Measurements from ENCODE around the gene RIN3. TPM values are rescaled to one million over a fixed set of nuclear protein-coding genes. Genes with fewer than 3 reads are reported as not detected.

RIN3 gene
- total and polyA plus RNA-seq, 10 donors, result 17.2 to 117 (median 75.7) TPM

DNA sequence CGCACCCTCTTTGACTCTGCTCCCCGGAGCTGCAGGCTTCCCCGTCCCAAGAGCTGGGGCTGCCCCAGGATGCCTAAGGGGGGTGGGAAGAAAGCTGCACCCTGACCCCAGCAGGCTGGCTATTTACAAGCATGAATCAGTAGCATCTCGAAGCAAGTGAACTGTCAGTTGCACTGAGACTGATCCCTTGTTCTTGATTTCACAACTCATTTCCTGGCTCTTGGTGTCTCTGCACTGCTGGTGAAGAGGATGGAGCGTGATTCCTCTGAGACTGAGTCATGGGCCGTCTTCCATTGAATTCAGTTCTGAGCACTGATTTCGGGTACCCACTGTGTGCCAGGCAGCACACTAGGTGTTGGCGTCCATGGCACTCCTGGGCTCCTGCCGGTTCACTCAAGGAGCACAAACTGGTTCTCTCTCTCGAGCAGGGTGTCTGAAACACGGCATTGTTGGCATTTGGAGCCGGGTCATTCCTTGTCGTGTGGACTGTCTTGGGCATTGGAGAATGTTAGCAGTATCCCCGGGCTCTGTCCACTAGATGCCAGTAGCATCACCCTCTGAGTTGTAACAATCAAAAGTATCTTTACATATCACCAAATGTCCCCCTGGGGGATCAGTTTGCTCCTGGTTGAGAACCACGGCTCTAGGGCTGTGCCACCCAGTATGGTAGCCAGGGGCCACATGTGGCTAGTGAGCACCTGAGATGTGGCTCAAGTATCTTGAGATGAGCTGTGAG is 86.9 kb downstream of the RIN3 start:
- 62 to 70% (median 70%) methylated on average over 11 to 15 of the region's 15 CpGs for WGBS, 5 donors

DNA sequence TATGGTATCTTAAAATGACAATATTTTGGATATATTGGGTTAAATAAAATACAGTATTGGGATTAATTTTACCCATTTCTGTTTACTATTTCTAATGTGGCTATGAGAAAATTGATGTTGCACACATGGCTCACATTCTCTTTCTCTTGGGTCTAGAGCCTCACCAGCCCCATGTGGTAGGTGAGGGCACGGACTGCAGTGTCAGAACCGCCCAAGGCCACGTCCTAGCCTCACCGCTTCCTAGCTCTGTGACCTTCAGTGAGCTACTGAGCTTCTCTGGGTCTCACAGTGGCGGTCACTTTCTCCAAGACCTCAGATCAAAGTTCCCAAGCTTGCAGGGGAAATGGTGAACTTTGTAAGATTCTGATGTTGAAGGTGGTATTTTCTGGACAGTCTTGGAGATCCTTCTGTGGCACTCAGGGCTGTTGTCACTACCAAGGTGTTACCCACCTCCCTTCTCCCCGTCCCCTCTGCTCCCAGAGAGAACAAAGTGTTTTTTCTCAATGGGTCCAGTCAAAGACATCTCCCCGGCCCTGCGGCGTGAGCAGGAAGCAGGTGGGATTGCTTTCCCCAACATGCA is 87.6 kb downstream of the RIN3 start:
- no peak for DNase-seq
- Histone ChIP-seq H3K27me3 (replicated peaks in 1 of 7) (no peaks in the 10 kb centered on the region), H3K4me1 (peaks cover 0 to 49% (median 17%) of the 10 kb centered on the region in 6 donors), H3K36me3 (peaks cover 0 to 60% (median 0%) of the 10 kb centered on the region in 6 donors), H3K9me3 (peaks cover 0 to 1% (median 0%) of the 10 kb centered on the region in 8 donors), H3K27ac (peak overlapping the region in 1 of 8 donors; percentile 60), H3K4me3 (no peak overlapping the region)
- 74 to 85% (median 80%) methylated on average over 9 of the region's 9 CpGs for WGBS, 5 donors
- no peak for TF ChIP-seq POLR2A (IDR thresholded peaks at IDR 0.05)
- TF ChIP-seq, protein P1, sequence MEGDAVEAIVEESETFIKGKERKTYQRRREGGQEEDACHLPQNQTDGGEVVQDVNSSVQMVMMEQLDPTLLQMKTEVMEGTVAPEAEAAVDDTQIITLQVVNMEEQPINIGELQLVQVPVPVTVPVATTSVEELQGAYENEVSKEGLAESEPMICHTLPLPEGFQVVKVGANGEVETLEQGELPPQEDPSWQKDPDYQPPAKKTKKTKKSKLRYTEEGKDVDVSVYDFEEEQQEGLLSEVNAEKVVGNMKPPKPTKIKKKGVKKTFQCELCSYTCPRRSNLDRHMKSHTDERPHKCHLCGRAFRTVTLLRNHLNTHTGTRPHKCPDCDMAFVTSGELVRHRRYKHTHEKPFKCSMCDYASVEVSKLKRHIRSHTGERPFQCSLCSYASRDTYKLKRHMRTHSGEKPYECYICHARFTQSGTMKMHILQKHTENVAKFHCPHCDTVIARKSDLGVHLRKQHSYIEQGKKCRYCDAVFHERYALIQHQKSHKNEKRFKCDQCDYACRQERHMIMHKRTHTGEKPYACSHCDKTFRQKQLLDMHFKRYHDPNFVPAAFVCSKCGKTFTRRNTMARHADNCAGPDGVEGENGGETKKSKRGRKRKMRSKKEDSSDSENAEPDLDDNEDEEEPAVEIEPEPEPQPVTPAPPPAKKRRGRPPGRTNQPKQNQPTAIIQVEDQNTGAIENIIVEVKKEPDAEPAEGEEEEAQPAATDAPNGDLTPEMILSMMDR (IDR thresholded peaks at IDR 0.05 in 8 of 11, conservative IDR thresholded peaks at IDR 0.05 in 3 of 11), result no peak
- no peak for TF ChIP-seq POLR2AphosphoS5 (IDR thresholded peaks at IDR 0.05)
- intact Hi-C loops (cut with DNase I; ENCODE audit: low total_unique reads), result no loop called here

More for the DNA sequence above, 86.9 kb downstream of the RIN3 start:
- intact Hi-C loops (cut with DNase I; ENCODE audit: low total_unique reads), result no loop called here
- no peak for DNase-seq
- no peak overlapping the region for H3K4me3 ChIP-seq
- no peaks in the 10 kb centered on the region for H3K9me3 ChIP-seq
- H3K27ac ChIP-seq, result peak overlapping the region in 4 of 8 donors; percentile 20 to 60 (median 25)
- peaks cover 0 to 49% (median 17%) of the 10 kb centered on the region in 6 donors for H3K4me1 ChIP-seq
- H3K27me3 ChIP-seq (replicated peaks in 1 of 7), result no peaks in the 10 kb centered on the region
- TF ChIP-seq POLR2AphosphoS5 (IDR thresholded peaks at IDR 0.05), result peak in 1 of 3 donors; percentile 1
- no peak for TF ChIP-seq POLR2A (IDR thresholded peaks at IDR 0.05)
- H3K36me3 ChIP-seq, result peaks cover 0 to 64% (median 0%) of the 10 kb centered on the region in 6 donors

DNA sequence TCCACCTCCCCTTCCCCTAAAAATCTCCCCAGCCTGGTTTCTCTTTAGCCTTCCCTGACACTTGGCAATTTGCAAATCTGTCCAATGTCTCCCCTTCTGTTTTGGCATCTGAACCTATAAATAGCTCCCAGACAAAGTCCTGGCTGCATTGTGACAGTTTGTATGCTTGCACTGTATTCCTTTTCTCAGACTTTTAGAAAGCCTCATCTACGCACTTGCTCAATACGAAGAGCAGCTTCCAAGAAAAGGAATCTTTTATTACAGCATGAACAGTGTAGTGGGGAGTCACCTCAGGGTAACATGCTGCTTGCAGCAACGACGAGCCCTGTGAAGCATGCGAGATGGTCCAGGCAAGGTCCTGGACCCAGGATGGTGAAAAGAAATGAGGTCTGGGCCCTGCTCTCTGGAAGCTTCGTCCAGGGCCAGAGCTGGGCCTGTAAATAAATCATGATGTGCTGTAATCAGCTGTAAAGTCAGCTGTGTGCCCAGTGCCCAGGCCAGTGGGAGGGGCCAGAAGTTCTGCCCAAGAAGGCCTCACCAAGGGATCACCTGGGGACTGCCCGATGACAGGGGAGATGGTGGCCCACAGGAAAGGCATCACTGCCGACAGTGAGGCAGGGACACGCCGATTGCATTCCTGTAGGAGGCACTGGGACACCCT is 88.3 kb downstream of the RIN3 start:
- intact Hi-C loops (cut with DNase I; ENCODE audit: low total_unique reads), result no loop called here

More for the DNA sequence above, 88.3 kb downstream of the RIN3 start:
- H3K9me3 ChIP-seq, result peaks cover 0 to 7% (median 5%) of the 10 kb centered on the region in 8 donors
- TF ChIP-seq, protein P1 (IDR thresholded peaks at IDR 0.05 in 8 of 11, conservative IDR thresholded peaks at IDR 0.05 in 3 of 11), result no peak
- no peak for TF ChIP-seq POLR2A (IDR thresholded peaks at IDR 0.05)
- no peak for TF ChIP-seq POLR2AphosphoS5 (IDR thresholded peaks at IDR 0.05)
- H3K36me3 ChIP-seq, result peaks cover 0 to 56% (median 0%) of the 10 kb centered on the region in 6 donors
- peak overlapping the region in 1 of 8 donors; percentile 60 for H3K27ac ChIP-seq
- DNase-seq, result no peak
- no peaks in the 10 kb centered on the region for H3K27me3 ChIP-seq (replicated peaks in 1 of 7)
- H3K4me1 ChIP-seq, result peaks cover 0 to 49% (median 17%) of the 10 kb centered on the region in 6 donors
- H3K4me3 ChIP-seq, result no peak overlapping the region
- 80 to 93% (median 91%) methylated on average over 8 to 10 of the region's 10 CpGs for WGBS, 5 donors

All from spleen (tissue), 11 donors.